K562 (cell line): ENCODE measurements around the gene DVL2. TPM values are rescaled to one million over a fixed set of nuclear protein-coding genes. Genes with fewer than 3 reads are reported as not detected.

Experiments used
- ATAC-seq: fragments of 200-7000 bp; cut with Tn5 transposase; 3 replicates; pipeline ENCODE4 v1.9.1; 2020; ENCODE audit warnings: moderate library complexity
- BruUV-seq: library from RNA; stranded (reverse); fragments of 400-500 nt; replicated peaks from 2 replicates; lab custom pipeline; 2021; lab: Mats Ljungman, UMichigan
- CTCF ChIA-PET: fragments of 300-600 bp; formaldehyde crosslinking; extraction: SDS; loops from one replicate; lab custom pipeline; 2021; ENCODE audit warnings: low intra/inter-chr PET ratio; lab: Yijun Ruan, JAX
- POLR2A ChIA-PET: fragments of 300-600, 350-650 bp; sonication (Branson Sonifier 250); formaldehyde crosslinking; extraction: SDS; loops from one replicate; lab custom pipeline; 2021; ENCODE audit warnings: antibody characterized with exemption, inconsistent platforms; lab: Yijun Ruan, JAX
- DNase-seq, 4 experiments: peaks; one replicate each; pipeline versions ENCODE4 v3.0.0 to v3.0.0-alpha.2; 2011 to 2018; ENCODE audit warnings: low spot score in 3 of 4, mixed read lengths in 3 of 4; ENCODE audit errors: extremely low read depth in 1 of 4
- FAIRE-seq: peaks from 2 replicates; lab custom pipeline; 2011; peaks lifted over from hg19 to GRCh38; lab: Jason Lieb, UNC
- H2AFZ ChIP-seq: 2 replicates; pipeline ENCODE4 v1.6.0; 2011; ENCODE audit warnings: low read depth, low read length, control low read depth, inconsistent platforms
- H3K27ac ChIP-seq: fragments of 200-600 bp; 3 replicates; pipeline ENCODE4 v1.8.0; 2011; ENCODE audit warnings: low read depth, mild to moderate bottlenecking, control low read depth, inconsistent platforms, low read length, moderate library complexity, mixed read lengths; ENCODE audit errors: extremely low read depth
- H3K27me3 ChIP-seq, 2 experiments: fragments of 300-600 bp in 1 of 2; 2 replicates in 1 of 2; 3 replicates in 1 of 2; pipeline versions ENCODE4 v1.6.0 to v1.8.0; 2011; ENCODE audit warnings: inconsistent platforms in 2 of 2, low read length in 2 of 2, mild to moderate bottlenecking in 1 of 2, mixed read lengths in 1 of 2, moderate library complexity in 1 of 2; ENCODE audit not compliant: control insufficient read depth in 2 of 2, insufficient read depth in 2 of 2
- H3K36me3 ChIP-seq: fragments of 300-600 bp; 3 replicates; pipeline ENCODE4 v1.8.0; 2011; ENCODE audit warnings: mild to moderate bottlenecking, low read length, inconsistent platforms; ENCODE audit not compliant: control insufficient read depth, insufficient read depth
- H3K4me1 ChIP-seq, 2 experiments: fragments of 200-600 bp in 1 of 2; replicated peaks in 1 of 2; 2 replicates in 1 of 2; 3 replicates in 1 of 2; pipeline versions ENCODE4 v1.5.1 to v1.8.0; 2011; ENCODE audit warnings: inconsistent platforms in 2 of 2, low read length in 2 of 2, mild to moderate bottlenecking in 1 of 2, mixed read lengths in 1 of 2, moderate library complexity in 1 of 2; ENCODE audit not compliant: control insufficient read depth in 2 of 2, insufficient read depth in 2 of 2
- H3K4me2 ChIP-seq: 2 replicates; pipeline ENCODE4 v1.6.1; 2011; ENCODE audit warnings: low read length, control low read depth, inconsistent platforms, mixed read lengths; ENCODE audit not compliant: insufficient read depth
- H3K4me3 ChIP-seq: fragments of 200-600 bp; sonication (generic), shearing (Covaris generic); 2 replicates; pipeline ENCODE4 v1.5.1; 2016; ENCODE audit warnings: control low read depth, inconsistent platforms
- H3K79me2 ChIP-seq: fragments of 200-600 bp; 3 replicates; pipeline ENCODE4 v1.8.0; 2011; ENCODE audit warnings: low read length, inconsistent platforms; ENCODE audit not compliant: control insufficient read depth, insufficient read depth
- H3K9ac ChIP-seq, 2 experiments: 2 replicates each; pipeline versions ENCODE4 v1.6.0 to v1.6.1; 2011; ENCODE audit warnings: low read depth in 2 of 2, low read length in 2 of 2, control low read depth in 1 of 2, inconsistent platforms in 1 of 2, mild to moderate bottlenecking in 1 of 2, mixed read lengths in 1 of 2; ENCODE audit not compliant: insufficient read depth in 1 of 2
- H3K9me1 ChIP-seq: one replicate; pipeline ENCODE4 v1.6.0; 2011; ENCODE audit warnings: inconsistent platforms, mild to moderate bottlenecking, low read length, moderate library complexity; ENCODE audit not compliant: control insufficient read depth, insufficient read depth
- H3K9me3 ChIP-seq: replicated peaks from 2 replicates; pipeline ENCODE4 v1.5.1; 2011; ENCODE audit warnings: low read depth, low read length, inconsistent platforms; ENCODE audit not compliant: control insufficient read depth, insufficient read depth
- H4K20me1 ChIP-seq: replicated peaks from 2 replicates; pipeline ENCODE4 v1.6.1; 2011; ENCODE audit warnings: low read length, inconsistent platforms, mixed read lengths; ENCODE audit not compliant: control insufficient read depth, insufficient read depth
- BCOR ChIP-seq: fragments of 450-650 bp; IDR thresholded peaks from 2 replicates; pipeline ENCODE4 v1.6.1; 2016
- CBX3 ChIP-seq, 2 experiments: IDR thresholded peaks; 1 replicate in 1 of 2; 2 replicates in 1 of 2; pipeline ENCODE4 v1.6.1; 2012; ENCODE audit warnings: inconsistent platforms in 2 of 2, low read length in 2 of 2, borderline replicate concordance in 1 of 2, control low read depth in 1 of 2
- CC2D1A ChIP-seq: fragments of 450-650 bp; IDR thresholded peaks from 2 replicates; pipeline ENCODE4 v1.6.1; 2017; ENCODE audit warnings: mild to moderate bottlenecking
- DNMT1 ChIP-seq: fragments of 450-650 bp; IDR thresholded peaks from 2 replicates; pipeline ENCODE4 v1.6.1; 2016; ENCODE audit warnings: antibody characterized with exemption, mild to moderate bottlenecking
- ESRRA ChIP-seq: fragments of 450-650 bp; IDR thresholded peaks from 2 replicates; pipeline ENCODE4 v1.6.1; 2014; ENCODE audit warnings: low read depth, mild to moderate bottlenecking, moderate library complexity, borderline replicate concordance
- GTF2F1 ChIP-seq: IDR thresholded peaks from 2 replicates; pipeline ENCODE4 v1.6.1; 2011; ENCODE audit warnings: low read depth, low read length, improper control_type of control experiment
- HDAC3 ChIP-seq: fragments of 450-650 bp; IDR thresholded peaks from 2 replicates; pipeline ENCODE4 v1.6.1; 2018; ENCODE audit warnings: borderline replicate concordance, mild to moderate bottlenecking, moderate library complexity; ENCODE audit not compliant: partially characterized antibody
- KDM1A ChIP-seq, 2 experiments: fragments of 450-650 bp; IDR thresholded peaks; 2 replicates each; pipeline ENCODE4 v1.6.1; 2016; ENCODE audit warnings: mild to moderate bottlenecking in 2 of 2
- LCOR ChIP-seq: sonication (generic); formaldehyde crosslinking; IDR thresholded peaks from 2 replicates; pipeline ENCODE4 v1.8.0; 2022; ENCODE audit warnings: mild to moderate bottlenecking, missing genetic modification reagents
- NONO ChIP-seq, 2 experiments: fragments of 200-400 bp in 1 of 2; fragments of 450-650 bp in 1 of 2; formaldehyde crosslinking in 1 of 2; IDR thresholded peaks; 2 replicates each; pipeline ENCODE4 v1.6.1; 2017; ENCODE audit warnings: low read depth in 2 of 2, mild to moderate bottlenecking in 2 of 2, moderate library complexity in 2 of 2, low read length in 1 of 2
- PPARD ChIP-seq: fragments of 250-450 bp; sonication (Bioruptor Pico); IDR thresholded peaks from 2 replicates; pipeline ENCODE4 v1.8.0; 2022; ENCODE audit warnings: inconsistent platforms, mild to moderate bottlenecking, moderate library complexity
- RAD21 ChIP-seq, 2 experiments: fragments of 250-450 bp in 1 of 2; fragments of 450-650 bp in 1 of 2; sonication (Bioruptor Pico) in 1 of 2; formaldehyde crosslinking in 1 of 2; IDR thresholded peaks in 1 of 2; conservative IDR thresholded peaks in 1 of 2; 2 replicates each; pipeline versions ENCODE4 v1.4.0 to v1.8.0; 2020 to 2022; ENCODE audit warnings: mild to moderate bottlenecking in 2 of 2, moderate library complexity in 1 of 2
- RBM25 ChIP-seq: fragments of 200-400 bp; formaldehyde crosslinking; IDR thresholded peaks from 2 replicates; pipeline ENCODE4 v1.6.1; 2018; ENCODE audit warnings: low read length, low read depth, moderate library complexity; ENCODE audit not compliant: severe bottlenecking
- RCOR1 ChIP-seq, 2 experiments: IDR thresholded peaks; 2 replicates each; pipeline ENCODE4 v1.6.1; 2012; ENCODE audit warnings: low read depth in 2 of 2, low read length in 2 of 2, borderline replicate concordance in 1 of 2, improper control_type of control experiment in 1 of 2
- RUNX1 ChIP-seq: sonication (generic); IDR thresholded peaks from 2 replicates; pipeline ENCODE4 v1.6.1; 2016; ENCODE audit warnings: antibody characterized with exemption, low read depth
- SETDB1 ChIP-seq: IDR thresholded peaks from one replicate; pipeline ENCODE4 v1.6.1; 2012; ENCODE audit warnings: low read length, control low read depth, inconsistent platforms
- SMC3 ChIP-seq: conservative IDR thresholded peaks from 2 replicates; pipeline ENCODE4 v1.6.1; 2011; ENCODE audit warnings: low read depth, low read length, improper control_type of control experiment; ENCODE audit not compliant: insufficient read depth
- STAG1 ChIP-seq: sonication (generic); formaldehyde crosslinking; IDR thresholded peaks from 2 replicates; pipeline ENCODE4 v1.5.0; 2020; ENCODE audit warnings: missing genetic modification reagents, borderline replicate concordance
- TEAD4 ChIP-seq, 2 experiments: sonication (generic) in 1 of 2; formaldehyde crosslinking in 1 of 2; IDR thresholded peaks; 2 replicates each; pipeline versions ENCODE4 v1.6.1 to v1.8.0; 2012 to 2022; ENCODE audit warnings: borderline replicate concordance in 1 of 2, inconsistent platforms in 1 of 2, low read length in 1 of 2, mild to moderate bottlenecking in 1 of 2, missing genetic modification reagents in 1 of 2
- ZNF184 ChIP-seq: sonication (generic); formaldehyde crosslinking; IDR thresholded peaks from 2 replicates; pipeline ENCODE4 v1.5.0; 2020; ENCODE audit warnings: missing genetic modification reagents
- ZNF23 ChIP-seq: fragments of 250-450 bp; sonication (Bioruptor Pico); IDR thresholded peaks from 2 replicates; pipeline ENCODE4 v1.4.0; 2020; ENCODE audit warnings: mild to moderate bottlenecking
- ZNF699 ChIP-seq: fragments of 250-450 bp; sonication (Bioruptor Pico); IDR thresholded peaks from 2 replicates; pipeline ENCODE4 v1.8.0; 2021; ENCODE audit warnings: mild to moderate bottlenecking, moderate library complexity; ENCODE audit not compliant: insufficient replicate concordance
- ZNF764 ChIP-seq: fragments of 250-450 bp; sonication (Bioruptor Pico); IDR thresholded peaks from 2 replicates; pipeline ENCODE4 v1.4.0; 2020; ENCODE audit warnings: low read depth, mild to moderate bottlenecking, moderate library complexity
- WGBS: fragments of 100-300 bp; shearing (Covaris generic); methylation state at CpG from one replicate; pipeline ENCODE4 v1.1.6; 2016; ENCODE audit warnings: low coverage, mixed read lengths; ENCODE audit not compliant: insufficient coverage; ENCODE audit errors: missing lambda C conversion rate; 5-methylcytosine and 5-hydroxymethylcytosine counted together
- in situ Hi-C: fragments of 300-500 bp; cut with MboI; formaldehyde crosslinking; loops from 4 replicates; pipeline ENCODE4 v1.15.0; 2018; ENCODE audit warnings: inconsistent platforms, mixed read lengths
- intact Hi-C: fragments of 100-400 bp; cut with micrococcal nuclease; formaldehyde crosslinking; loops from 2 replicates; pipeline ENCODE4 v1.14.2; 2022
- polyA plus RNA-seq, 8 experiments: library from polyadenylated mRNA; depleted of rRNA in 4 of 8; stranded (reverse) in 5 of 8; unstranded in 3 of 8; fragments of >200 nt; fragmentation: Nextera tagmentation in 2 of 8; fragmentation: Illumina TruSeq in 1 of 8; extraction: Ambion mirVana in 2 of 8; extraction: Trizol in 1 of 8; gene quantifications; 2 replicates each; pipeline versions ENCODE4 v1.2.1 to v1.2.3, GENCODE V29; 2011 to 2014; ENCODE audit warnings: inconsistent platforms in 1 of 8, missing spikeins in 1 of 8
- total RNA-seq, 7 experiments: library from RNA; depleted of rRNA in 6 of 7; stranded (reverse); fragments of >200 nt in 6 of 7; fragmentation: Illumina TruSeq in 2 of 7; extraction: Trizol in 2 of 7; gene quantifications; 2 replicates each; pipeline versions ENCODE4 v1.2.1 to v1.2.3, GENCODE V29; 2011 to 2021; ENCODE audit warnings: low replicate concordance in 1 of 7

The DVL2 gene
- total and polyA plus RNA-seq, 9 of the 15 experiments (the other 6 are each of a cell fraction or from before 2014, with no cell fraction given), result 1.3 to 49.5 (median 24.3) TPM

DNA sequence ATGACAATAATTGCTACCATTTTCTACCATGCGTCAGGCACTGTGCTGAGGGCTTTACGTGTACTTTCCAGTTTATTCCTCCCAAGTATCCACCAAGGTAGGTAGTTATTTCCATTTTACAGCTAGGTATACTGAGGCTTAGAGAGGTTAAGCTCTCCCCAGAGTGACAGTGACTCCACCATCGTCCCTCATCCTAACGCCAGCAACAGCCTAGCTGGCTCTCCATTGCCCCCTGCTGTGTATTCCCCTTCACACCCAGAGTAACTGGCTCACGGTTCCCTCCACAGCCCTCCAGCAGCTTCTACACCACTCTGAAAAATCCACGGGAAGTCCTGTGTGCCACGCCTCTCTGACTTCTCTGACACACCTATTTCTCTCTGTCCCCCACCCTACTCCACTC is 48.1 kb downstream of the DVL2 start:
- Histone ChIP-seq H2AFZ (no peak overlapping the region), H3K27me3 (no peaks in the 10 kb centered on the region), H3K9me1 (no peaks in the 10 kb centered on the region), H3K9ac (no peak overlapping the region), H3K79me2 (no peaks in the 10 kb centered on the region), H3K4me2 (no peak overlapping the region), H3K4me3 (no peak overlapping the region), H4K20me1 (no peaks in the 10 kb centered on the region), H3K36me3 (peaks cover 4% of the 10 kb centered on the region; the same call in 1 of the 3 replicates), H3K27ac (no peak overlapping the region), H3K4me1 (peaks cover 3 to 6% of the 10 kb centered on the region in 2 experiments; a peak in 2 of 5 replicates), H3K9me3 (no peaks in the 10 kb centered on the region)
- POLR2A ChIA-PET, result no interaction called here
- BruUV-seq, result no TSS peak
- CTCF ChIA-PET, result no interaction called here
- 26% methylated on average over 6 of the region's 7 CpGs for WGBS
- FAIRE-seq (peak; percentile 62), ATAC-seq (peak; percentile 88), DNase-seq (peak; percentile 39 to 57 (median 48))
- intact Hi-C loops, result no loop called here
- in situ Hi-C loops, result no loop called here
- TF ChIP-seq NONO (IDR thresholded peaks at IDR 0.05; ENCODE audit: low read depth in 2 of 2, low read length in 1 of 2) (no peak), CBX3 (IDR thresholded peaks at IDR 0.05; ENCODE audit: borderline replicate concordance in 1 of 2, low read length in 2 of 2) (0 out of 3 replicates have a peak, but pooled peaks of 1 of the 2 experiments have one; percentile 22), CC2D1A (no peak), ESRRA (peak; percentile 91), STAG1 (CRISPR knock-in tag) (no peak), RUNX1 (no peak), PPARD (CRISPR knock-in tag) (no peak), TEAD4 (IDR thresholded peaks at IDR 0.05; ENCODE audit: low read length) (no peak), TEAD4 (CRISPR knock-in tag; IDR thresholded peaks at IDR 0.05; ENCODE audit: borderline replicate concordance) (no peak), ZNF23 (CRISPR knock-in tag) (no peak), KDM1A (IDR thresholded peaks at IDR 0.05) (peak; percentile 25 to 36; a peak in 2 of 4 replicates), SETDB1 (no peak), DNMT1 (no peak), GTF2F1 (no peak), RCOR1 (IDR thresholded peaks at IDR 0.05; ENCODE audit: borderline replicate concordance in 1 of 2, low read depth in 2 of 2, low read length in 2 of 2) (peak in 1 of 2 experiments; percentile 47; a peak in 1 of 4 replicates), ZNF699 (CRISPR knock-in tag) (no peak), HDAC3 (no peak), SMC3 (0 out of 2 replicates have a peak, but pooled peaks have one; percentile 11), ZNF764 (CRISPR knock-in tag) (no peak), RBM25 (peak; percentile 88), BCOR (peak; percentile 49; the same call in 1 of the 2 replicates), ZNF184 (CRISPR knock-in tag) (no peak), RAD21 (CRISPR knock-in tag; conservative IDR thresholded peaks at IDR 0.05 in 1 of 2, IDR thresholded peaks at IDR 0.05 in 1 of 2) (peak in 1 of 2 experiments; percentile 22; a peak in 1 of 4 replicates), LCOR (CRISPR knock-in tag) (no peak)
